ENCODE measurements around the gene SIL1. TPM values are rescaled to one million over a fixed set of nuclear protein-coding genes. Genes with fewer than 3 reads are reported as not detected.

The SIL1 gene
- polyA plus RNA-seq, 1 donor (not counting 4 experiments of a cell fraction or from before 2014, with no cell fraction given), result 45.4 TPM

GRCh38 chr5:139121120-139121519, 77.0 kb downstream of the SIL1 start:
- Histone ChIP-seq H3K36me3 (ENCODE audit: control insufficient read depth in 2 of 2, extremely low read depth in 1 of 2, insufficient read depth in 2 of 2, low read length in 2 of 2) (peaks cover 28 to 29% of the 10 kb centered on the region in 2 experiments), H3K9ac (ENCODE audit: control insufficient read depth, extremely low read depth, insufficient read depth, low read length) (no peak overlapping the region), H3K79me2 (ENCODE audit: control insufficient read depth, insufficient read depth, low read length) (no peaks in the 10 kb centered on the region), H3K9me1 (ENCODE audit: control insufficient read depth, extremely low read depth, insufficient read depth, low read length) (no peaks in the 10 kb centered on the region), H2AFZ (ENCODE audit: control insufficient read depth, low read length) (no peak overlapping the region), H3K27ac (ENCODE audit: control insufficient read depth, insufficient read depth, low read length) (no peak overlapping the region), H3K4me2 (ENCODE audit: control insufficient read depth, extremely low read depth, insufficient read depth, low read depth, low read length) (no peak overlapping the region), H3K4me1 (ENCODE audit: control insufficient read depth, extremely low read depth, insufficient read depth, low read length) (no peaks in the 10 kb centered on the region), H4K20me1 (ENCODE audit: control insufficient read depth, extremely low read depth, insufficient read depth, low read length) (no peaks in the 10 kb centered on the region), H3K27me3 (ENCODE audit: control insufficient read depth, extremely low read depth, insufficient read depth, low read length) (no peaks in the 10 kb centered on the region), H3K4me3 (ENCODE audit: control insufficient read depth in 2 of 3, extremely low read depth in 1 of 3, insufficient read depth in 2 of 3, low read depth in 1 of 3, low read length in 3 of 3) (no peak overlapping the region), H3K9me3 (ENCODE audit: control insufficient read depth, low read depth, low read length) (no peaks in the 10 kb centered on the region)
- DNase-seq (ENCODE audit: low read depth, low spot score) (no peak), FAIRE-seq (no peak)
- dilution Hi-C loops (cut with MboI; ENCODE audit: extremely low pct_ligation_motif_present, low sequenced_read_pairs), result no loop called here
- TF ChIP-seq CTCF (optimal IDR thresholded peaks at IDR 0.05 in 1 of 3, IDR thresholded peaks at IDR 0.05 in 1 of 3, conservative IDR thresholded peaks at IDR 0.05 in 1 of 3; ENCODE audit: extremely low read depth in 1 of 3, insufficient read depth in 2 of 3, low read length in 3 of 3) (no peak), EZH2 (IDR thresholded peaks at IDR 0.05; ENCODE audit: low read length) (no peak)

- H3K4me3 ChIP-seq (ENCODE audit: control insufficient read depth in 2 of 3, extremely low read depth in 1 of 3, insufficient read depth in 2 of 3, low read depth in 1 of 3, low read length in 3 of 3), result no peak overlapping the region
- dilution Hi-C loops (cut with MboI; ENCODE audit: extremely low pct_ligation_motif_present, low sequenced_read_pairs), result no loop called here
- no peaks in the 10 kb centered on the region for H4K20me1 ChIP-seq (ENCODE audit: control insufficient read depth, extremely low read depth, insufficient read depth, low read length)
- no peak overlapping the region for H3K27ac ChIP-seq (ENCODE audit: control insufficient read depth, insufficient read depth, low read length)
- H3K79me2 ChIP-seq (ENCODE audit: control insufficient read depth, insufficient read depth, low read length), result no peaks in the 10 kb centered on the region
- DNase-seq (ENCODE audit: low read depth, low spot score) (no peak), FAIRE-seq (no peak)
- no peak overlapping the region for H3K9ac ChIP-seq (ENCODE audit: control insufficient read depth, extremely low read depth, insufficient read depth, low read length)
- H2AFZ ChIP-seq (ENCODE audit: control insufficient read depth, low read length), result no peak overlapping the region
- H3K36me3 ChIP-seq (ENCODE audit: control insufficient read depth in 2 of 2, extremely low read depth in 1 of 2, insufficient read depth in 2 of 2, low read length in 2 of 2), result peaks cover 25 to 29% of the 10 kb centered on the region in 2 experiments
- no peaks in the 10 kb centered on the region for H3K9me3 ChIP-seq (ENCODE audit: control insufficient read depth, low read depth, low read length)
- no peak overlapping the region for H3K4me2 ChIP-seq (ENCODE audit: control insufficient read depth, extremely low read depth, insufficient read depth, low read depth, low read length)
- H3K4me1 ChIP-seq (ENCODE audit: control insufficient read depth, extremely low read depth, insufficient read depth, low read length), result no peaks in the 10 kb centered on the region
- no peaks in the 10 kb centered on the region for H3K9me1 ChIP-seq (ENCODE audit: control insufficient read depth, extremely low read depth, insufficient read depth, low read length)
- no peaks in the 10 kb centered on the region for H3K27me3 ChIP-seq (ENCODE audit: control insufficient read depth, extremely low read depth, insufficient read depth, low read length)
- TF ChIP-seq EZH2 (IDR thresholded peaks at IDR 0.05; ENCODE audit: low read length), result no peak
- no peak for TF ChIP-seq CTCF (optimal IDR thresholded peaks at IDR 0.05 in 1 of 3, IDR thresholded peaks at IDR 0.05 in 1 of 3, conservative IDR thresholded peaks at IDR 0.05 in 1 of 3; ENCODE audit: extremely low read depth in 1 of 3, insufficient read depth in 2 of 3, low read length in 3 of 3)
These were observed 77.6 kb downstream of the SIL1 start for GRCh38 chr5:139120521-139120920.
